GM19035 (cell line): Measurements from ENCODE around the gene PNCK.
"Not testable (repeated sequence)": the region's sequence is repeated elsewhere in the genome, so short reads cannot be mapped to it uniquely, and the experiment has no call there.

Experiments used
- ATAC-seq: cut with Tn5 transposase; IDR thresholded peaks from one replicate; pipeline ENCODE4 v1.9.1; 2021; ENCODE audit not compliant: unreplicated experiment

Gene PNCK

DNA sequence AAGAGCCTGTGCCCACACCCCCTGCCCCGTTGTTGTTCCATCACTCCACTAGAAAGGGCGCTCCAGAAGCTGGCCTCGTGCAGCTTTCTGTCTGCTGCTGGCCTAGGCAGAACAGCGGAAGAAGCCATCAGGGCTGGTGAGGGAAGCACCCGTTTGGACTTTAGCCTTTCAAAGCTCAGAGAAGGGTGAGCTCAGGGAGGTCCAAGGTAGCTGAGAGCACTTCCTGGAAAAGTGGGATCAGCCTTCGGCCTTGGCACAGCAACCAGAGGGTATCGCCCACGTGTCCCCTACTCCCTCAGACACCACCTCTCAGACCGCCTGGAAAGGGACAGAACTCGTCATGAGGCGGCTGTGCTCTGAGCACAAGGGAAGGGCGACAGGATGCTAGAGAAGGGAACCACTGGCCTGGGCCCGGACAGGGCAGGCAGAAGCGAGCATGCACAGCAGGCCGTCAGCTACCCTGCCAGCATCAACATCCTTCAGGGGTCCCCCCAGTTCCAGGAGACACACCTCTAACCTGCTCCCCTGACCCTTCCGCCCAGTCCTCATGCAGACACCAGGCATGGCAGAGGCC lies 25.7 kb upstream of the PNCK start:
- not testable (repeated sequence) for ATAC-seq

GRCh38 chrX:153697924-153698865 lies 24.6 kb upstream of the PNCK start:
- ATAC-seq = no peak

GRCh38 chrX:153696986-153697722 lies 23.5 kb upstream of the PNCK start:
- not testable (repeated sequence) for ATAC-seq

DNA sequence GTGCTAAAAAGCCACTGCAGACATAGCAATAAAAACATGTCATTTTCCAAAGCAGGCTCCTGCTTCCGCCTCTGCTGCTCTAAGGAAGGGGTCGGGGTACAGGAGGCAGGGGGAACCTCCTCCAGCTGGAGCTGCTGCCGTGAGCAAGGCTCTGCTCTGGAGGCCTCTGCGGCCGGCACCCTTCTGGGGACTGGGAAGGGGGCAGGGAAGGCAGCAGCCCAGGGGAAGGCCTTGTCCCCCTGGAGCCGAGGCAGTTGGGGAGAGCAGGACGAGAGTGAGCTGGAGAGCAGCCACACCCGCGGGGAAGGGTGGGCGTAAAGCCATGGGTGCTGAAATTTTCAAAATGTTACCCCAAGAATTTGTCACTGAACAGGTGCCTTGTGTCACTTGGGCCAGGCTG lies 22.9 kb upstream of the PNCK start:
- ATAC-seq = not testable (repeated sequence)

GRCh38 chrX:153696100-153696499 lies 22.5 kb upstream of the PNCK start:
- ATAC-seq = no peak

- ATAC-seq = no peak
Observed at GRCh38 chrX:153694687-153695270, 21.2 kb upstream of the PNCK start.

GRCh38 chrX:153694256-153694655 lies 20.6 kb upstream of the PNCK start:
- not testable (repeated sequence) for ATAC-seq

- ATAC-seq = no peak
Observed at GRCh38 chrX:153693216-153694086, 19.8 kb upstream of the PNCK start.

GRCh38 chrX:153692611-153693156 lies 19.1 kb upstream of the PNCK start:
- ATAC-seq = no peak

GRCh38 chrX:153692003-153692402 lies 18.4 kb upstream of the PNCK start:
- no peak for ATAC-seq

GRCh38 chrX:153691032-153691827 lies 17.6 kb upstream of the PNCK start:
- ATAC-seq = not testable (repeated sequence)

- ATAC-seq = no peak
Observed at GRCh38 chrX:153690466-153690865, 16.9 kb upstream of the PNCK start.

DNA sequence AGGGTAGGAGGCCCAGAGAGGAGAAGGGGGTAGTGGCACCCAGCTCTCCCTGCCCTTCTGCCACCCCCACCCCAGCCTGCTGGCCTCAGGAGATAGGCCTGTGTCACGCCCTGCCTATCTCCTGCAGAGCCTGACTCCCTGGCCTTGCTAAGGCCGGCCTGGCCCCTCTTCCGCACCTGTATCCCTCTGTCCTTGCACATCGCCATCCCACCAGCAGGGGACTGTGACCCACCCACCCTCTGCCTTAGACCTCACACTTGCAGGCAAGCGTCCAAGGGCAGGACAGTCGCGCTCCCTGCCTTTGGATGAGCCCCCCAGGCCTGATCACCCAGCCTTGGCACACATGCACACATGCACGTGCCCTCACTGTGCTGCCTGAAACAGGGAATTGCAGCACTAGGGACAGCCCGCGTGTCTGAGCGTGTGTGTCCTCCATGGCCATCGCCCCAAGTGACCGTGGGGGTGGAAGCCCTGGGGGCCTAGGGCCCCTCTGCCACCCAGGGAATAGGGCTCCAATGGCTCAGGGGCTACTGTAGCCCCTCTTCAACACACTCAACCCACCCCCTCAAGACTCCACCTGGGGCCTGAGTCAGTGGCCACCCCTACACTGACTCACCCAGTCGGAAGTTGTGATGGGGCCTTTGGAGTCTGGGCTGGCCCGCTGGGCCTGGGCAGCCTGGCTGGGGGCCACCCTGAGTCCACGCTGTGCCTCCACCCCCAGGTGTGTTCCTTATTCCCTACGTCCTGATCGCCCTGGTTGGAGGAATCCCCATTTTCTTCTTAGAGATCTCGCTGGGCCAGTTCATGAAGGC lies 16.2 kb upstream of the PNCK start:
- ATAC-seq = no peak

DNA sequence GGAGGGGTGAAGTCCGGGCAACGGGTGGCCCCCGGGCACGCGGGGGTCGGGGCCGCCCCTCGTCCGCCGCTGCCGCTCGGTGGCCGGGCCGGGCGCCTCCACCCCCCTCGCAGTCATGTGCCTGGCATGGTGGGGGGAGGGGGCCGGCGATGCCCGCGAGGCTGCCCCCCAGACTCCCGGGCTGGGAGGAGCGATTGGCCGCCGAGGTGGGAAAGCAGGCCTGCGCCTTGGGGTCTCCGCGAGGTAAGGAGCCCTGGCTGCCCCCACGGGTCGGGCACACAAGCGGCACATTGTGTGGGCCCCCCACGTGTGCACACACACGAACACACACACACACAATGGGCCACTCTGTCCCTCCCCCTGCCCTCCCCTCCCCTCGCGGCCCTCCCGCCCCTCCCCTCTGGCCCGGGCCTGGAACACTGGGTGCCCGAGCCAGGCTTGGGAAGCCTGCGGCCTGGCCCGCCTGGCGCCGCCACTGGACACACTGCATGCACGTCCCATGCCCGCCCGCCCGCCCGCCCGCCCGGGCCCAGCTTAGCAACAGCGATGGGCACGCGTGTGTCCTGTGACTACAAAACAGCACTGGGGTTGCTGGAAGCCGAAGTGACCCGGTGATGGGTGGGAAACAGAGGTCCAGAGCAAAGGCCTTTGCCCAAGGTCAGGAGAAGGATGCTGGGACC lies 15.4 kb upstream of the PNCK start:
- no peak for ATAC-seq

DNA sequence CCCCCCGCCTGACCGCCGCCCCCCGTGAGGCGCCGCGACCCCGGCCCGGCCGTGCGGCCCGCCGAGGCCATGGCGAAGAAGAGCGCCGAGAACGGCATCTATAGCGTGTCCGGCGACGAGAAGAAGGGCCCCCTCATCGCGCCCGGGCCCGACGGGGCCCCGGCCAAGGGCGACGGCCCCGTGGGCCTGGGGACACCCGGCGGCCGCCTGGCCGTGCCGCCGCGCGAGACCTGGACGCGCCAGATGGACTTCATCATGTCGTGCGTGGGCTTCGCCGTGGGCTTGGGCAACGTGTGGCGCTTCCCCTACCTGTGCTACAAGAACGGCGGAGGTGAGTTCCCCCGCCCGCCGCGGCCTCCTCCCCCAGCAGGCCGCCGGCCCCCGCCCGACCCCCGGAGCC lies 14.9 kb upstream of the PNCK start:
- no peak for ATAC-seq

DNA sequence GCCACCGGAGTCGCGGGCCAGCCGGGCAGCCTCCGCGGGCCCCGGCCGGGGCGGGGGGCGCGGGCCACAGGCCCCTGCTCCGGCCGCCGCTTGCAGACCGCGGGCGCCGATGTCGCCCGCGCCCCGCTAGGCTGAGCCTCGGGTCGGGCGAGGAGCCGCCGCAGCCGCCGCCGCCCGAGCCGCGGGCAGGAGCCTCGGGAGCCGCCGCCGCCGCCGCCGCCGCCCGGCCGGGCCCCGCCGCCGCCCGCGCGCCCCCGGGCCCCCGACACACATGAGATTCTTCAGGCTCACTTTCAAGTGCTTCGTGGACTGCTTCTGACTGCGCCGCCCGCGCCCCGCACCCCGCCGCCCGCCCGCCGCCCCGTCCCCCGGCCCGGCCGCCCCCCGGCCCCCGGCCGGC lies 14.5 kb upstream of the PNCK start:
- no peak for ATAC-seq

- ATAC-seq = no peak
Observed at GRCh38 chrX:153687121-153688039, 13.8 kb upstream of the PNCK start, which contains the start of gene SLC6A8. Gene SLC6A8 (plus strand): TSS chrX:153687926. CDS start chrX:153688575, 649 bp downstream.
